GM12878 (cell line): ENCODE results near the gene ZNF841. TPM values are rescaled to one million over a fixed set of nuclear protein-coding genes. Genes with fewer than 3 reads are reported as not detected.

Experiments used
- BHLHE40 ChIP-seq, 2 experiments: fragments of 450-650 bp in 1 of 2; IDR thresholded peaks; 2 replicates each; pipeline ENCODE4 v1.6.1; 2011 to 2017; ENCODE audit warnings: low read depth in 2 of 2, borderline replicate concordance in 1 of 2, improper control_type of control experiment in 1 of 2, low read length in 1 of 2, mild to moderate bottlenecking in 1 of 2
- CBFB ChIP-seq: IDR thresholded peaks from 2 replicates; pipeline ENCODE4 v1.6.1; 2016; ENCODE audit warnings: antibody characterized with exemption, low read depth
- CEBPB ChIP-seq, 2 experiments: fragments of 150-350 bp in 1 of 2; IDR thresholded peaks; 2 replicates each; pipeline ENCODE4 v1.6.1; 2012 to 2014; ENCODE audit warnings: low read depth in 2 of 2, low read length in 2 of 2, borderline replicate concordance in 1 of 2, inconsistent platforms in 1 of 2
- DPF2 ChIP-seq: fragments of 450-650 bp; IDR thresholded peaks from 2 replicates; pipeline ENCODE4 v1.6.1; 2017; ENCODE audit warnings: mild to moderate bottlenecking
- EZH2 ChIP-seq: IDR thresholded peaks from 2 replicates; pipeline ENCODE4 v1.6.1; 2012; ENCODE audit warnings: low read depth, mild to moderate bottlenecking, control low read depth, inconsistent platforms, low read length, borderline replicate concordance; ENCODE audit not compliant: control insufficient read depth
- FOS ChIP-seq: IDR thresholded peaks from 3 replicates; pipeline ENCODE4 v1.6.1; 2011; ENCODE audit warnings: borderline replicate concordance; ENCODE audit not compliant: insufficient read length; ENCODE audit errors: extremely low read depth
- NFXL1 ChIP-seq: fragments of 450-650 bp; IDR thresholded peaks from 2 replicates; pipeline ENCODE4 v1.6.1; 2017; ENCODE audit warnings: antibody characterized with exemption, mild to moderate bottlenecking, borderline replicate concordance
- NKRF ChIP-seq: fragments of 450-650 bp; conservative IDR thresholded peaks from 2 replicates; pipeline ENCODE4 v1.6.1; 2017; ENCODE audit warnings: mild to moderate bottlenecking, moderate library complexity
- PAX5 ChIP-seq: IDR thresholded peaks from 2 replicates; pipeline ENCODE4 v1.6.1; 2011; ENCODE audit warnings: low read depth, low read length, borderline replicate concordance
- SMC3 ChIP-seq: IDR thresholded peaks from 2 replicates; pipeline ENCODE4 v1.6.1; 2011; ENCODE audit warnings: low read length, improper control_type of control experiment, borderline replicate concordance
- TBL1XR1 ChIP-seq: IDR thresholded peaks from 2 replicates; pipeline ENCODE4 v1.6.1; 2012; ENCODE audit warnings: low read depth, low read length, improper control_type of control experiment
- TCF7 ChIP-seq: IDR thresholded peaks from 2 replicates; pipeline ENCODE4 v1.6.1; 2014; ENCODE audit warnings: antibody characterized with exemption, borderline replicate concordance
- ZNF217 ChIP-seq: fragments of 450-650 bp; IDR thresholded peaks from 2 replicates; pipeline ENCODE4 v1.6.1; 2017; ENCODE audit warnings: antibody characterized with exemption, mild to moderate bottlenecking
- polyA plus RNA-seq, 11 experiments: library from polyadenylated mRNA; depleted of rRNA in 4 of 11; unstranded in 6 of 11; stranded (reverse) in 5 of 11; fragments of >200 nt; fragmentation: Nextera tagmentation in 4 of 11; fragmentation: Illumina TruSeq in 1 of 11; extraction: Ambion mirVana in 4 of 11; extraction: Trizol in 1 of 11; gene quantifications; 1 replicate in 1 of 11; 2 replicates in 10 of 11; pipeline versions ENCODE4 v1.2.1 to v1.2.3, GENCODE V29; 2011 to 2016; ENCODE audit warnings: inconsistent platforms in 2 of 11, missing spikeins in 2 of 11, low read depth in 1 of 11
- total RNA-seq, 4 experiments: library from RNA; depleted of rRNA in 3 of 4; stranded (reverse); fragments of >200 nt in 3 of 4; fragmentation: Illumina TruSeq in 1 of 4; extraction: Trizol in 1 of 4; gene quantifications; 2 replicates each; pipeline versions ENCODE4 v1.2.1 to v1.2.3, GENCODE V29; 2013 to 2021
- TF ChIP-seq, protein P1 (sequence below): fragments of 450-650 bp; IDR thresholded peaks from 2 replicates; pipeline ENCODE4 v1.6.1; 2017; ENCODE audit warnings: mild to moderate bottlenecking, moderate library complexity
- TF ChIP-seq, protein P2 (sequence below): IDR thresholded peaks from 2 replicates; pipeline ENCODE4 v1.6.1; 2011; ENCODE audit warnings: mild to moderate bottlenecking, low read depth, low read length, moderate library complexity; ENCODE audit not compliant: insufficient replicate concordance
- TF ChIP-seq, protein P3 (sequence below): IDR thresholded peaks from 2 replicates; pipeline ENCODE4 v1.6.1; 2012; ENCODE audit warnings: improper control_type of control experiment, low read depth, low read length; ENCODE audit not compliant: insufficient replicate concordance

Gene ZNF841
- total and polyA plus RNA-seq, 10 of the 15 experiments (the other 5 are each of a cell fraction or from before 2014, with no cell fraction given) = 1.4 to 15.0 (median 8.2) TPM

- TF ChIP-seq, protein P1, sequence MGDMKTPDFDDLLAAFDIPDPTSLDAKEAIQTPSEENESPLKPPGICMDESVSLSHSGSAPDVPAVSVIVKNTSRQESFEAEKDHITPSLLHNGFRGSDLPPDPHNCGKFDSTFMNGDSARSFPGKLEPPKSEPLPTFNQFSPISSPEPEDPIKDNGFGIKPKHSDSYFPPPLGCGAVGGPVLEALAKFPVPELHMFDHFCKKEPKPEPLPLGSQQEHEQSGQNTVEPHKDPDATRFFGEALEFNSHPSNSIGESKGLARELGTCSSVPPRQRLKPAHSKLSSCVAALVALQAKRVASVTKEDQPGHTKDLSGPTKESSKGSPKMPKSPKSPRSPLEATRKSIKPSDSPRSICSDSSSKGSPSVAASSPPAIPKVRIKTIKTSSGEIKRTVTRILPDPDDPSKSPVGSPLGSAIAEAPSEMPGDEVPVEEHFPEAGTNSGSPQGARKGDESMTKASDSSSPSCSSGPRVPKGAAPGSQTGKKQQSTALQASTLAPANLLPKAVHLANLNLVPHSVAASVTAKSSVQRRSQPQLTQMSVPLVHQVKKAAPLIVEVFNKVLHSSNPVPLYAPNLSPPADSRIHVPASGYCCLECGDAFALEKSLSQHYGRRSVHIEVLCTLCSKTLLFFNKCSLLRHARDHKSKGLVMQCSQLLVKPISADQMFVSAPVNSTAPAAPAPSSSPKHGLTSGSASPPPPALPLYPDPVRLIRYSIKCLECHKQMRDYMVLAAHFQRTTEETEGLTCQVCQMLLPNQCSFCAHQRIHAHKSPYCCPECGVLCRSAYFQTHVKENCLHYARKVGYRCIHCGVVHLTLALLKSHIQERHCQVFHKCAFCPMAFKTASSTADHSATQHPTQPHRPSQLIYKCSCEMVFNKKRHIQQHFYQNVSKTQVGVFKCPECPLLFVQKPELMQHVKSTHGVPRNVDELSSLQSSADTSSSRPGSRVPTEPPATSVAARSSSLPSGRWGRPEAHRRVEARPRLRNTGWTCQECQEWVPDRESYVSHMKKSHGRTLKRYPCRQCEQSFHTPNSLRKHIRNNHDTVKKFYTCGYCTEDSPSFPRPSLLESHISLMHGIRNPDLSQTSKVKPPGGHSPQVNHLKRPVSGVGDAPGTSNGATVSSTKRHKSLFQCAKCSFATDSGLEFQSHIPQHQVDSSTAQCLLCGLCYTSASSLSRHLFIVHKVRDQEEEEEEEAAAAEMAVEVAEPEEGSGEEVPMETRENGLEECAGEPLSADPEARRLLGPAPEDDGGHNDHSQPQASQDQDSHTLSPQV = 0 out of 2 replicates have a peak, but pooled peaks have one; percentile 41
- TF ChIP-seq NFXL1 = no peak
- no peak for TF ChIP-seq PAX5
- peak; percentile 73 for TF ChIP-seq SMC3
- no peak for TF ChIP-seq CBFB
- no peak for TF ChIP-seq ZNF217
- no peak for TF ChIP-seq EZH2
- TF ChIP-seq DPF2 = no peak
- TF ChIP-seq TBL1XR1 = no peak
- peak; percentile 22 to 50; a peak in 2 of 4 replicates for TF ChIP-seq BHLHE40 (IDR thresholded peaks at IDR 0.05; ENCODE audit: borderline replicate concordance in 1 of 2, low read depth in 2 of 2, low read length in 1 of 2)
- TF ChIP-seq, protein P2, sequence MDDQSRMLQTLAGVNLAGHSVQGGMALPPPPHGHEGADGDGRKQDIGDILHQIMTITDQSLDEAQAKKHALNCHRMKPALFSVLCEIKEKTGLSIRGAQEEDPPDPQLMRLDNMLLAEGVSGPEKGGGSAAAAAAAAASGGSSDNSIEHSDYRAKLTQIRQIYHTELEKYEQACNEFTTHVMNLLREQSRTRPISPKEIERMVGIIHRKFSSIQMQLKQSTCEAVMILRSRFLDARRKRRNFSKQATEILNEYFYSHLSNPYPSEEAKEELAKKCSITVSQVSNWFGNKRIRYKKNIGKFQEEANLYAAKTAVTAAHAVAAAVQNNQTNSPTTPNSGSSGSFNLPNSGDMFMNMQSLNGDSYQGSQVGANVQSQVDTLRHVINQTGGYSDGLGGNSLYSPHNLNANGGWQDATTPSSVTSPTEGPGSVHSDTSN = no peak
- TF ChIP-seq NKRF = peak; percentile 41; the same call in 1 of the 2 replicates
- TF ChIP-seq TCF7 = no peak
- no peak for TF ChIP-seq FOS
- TF ChIP-seq, protein P3, sequence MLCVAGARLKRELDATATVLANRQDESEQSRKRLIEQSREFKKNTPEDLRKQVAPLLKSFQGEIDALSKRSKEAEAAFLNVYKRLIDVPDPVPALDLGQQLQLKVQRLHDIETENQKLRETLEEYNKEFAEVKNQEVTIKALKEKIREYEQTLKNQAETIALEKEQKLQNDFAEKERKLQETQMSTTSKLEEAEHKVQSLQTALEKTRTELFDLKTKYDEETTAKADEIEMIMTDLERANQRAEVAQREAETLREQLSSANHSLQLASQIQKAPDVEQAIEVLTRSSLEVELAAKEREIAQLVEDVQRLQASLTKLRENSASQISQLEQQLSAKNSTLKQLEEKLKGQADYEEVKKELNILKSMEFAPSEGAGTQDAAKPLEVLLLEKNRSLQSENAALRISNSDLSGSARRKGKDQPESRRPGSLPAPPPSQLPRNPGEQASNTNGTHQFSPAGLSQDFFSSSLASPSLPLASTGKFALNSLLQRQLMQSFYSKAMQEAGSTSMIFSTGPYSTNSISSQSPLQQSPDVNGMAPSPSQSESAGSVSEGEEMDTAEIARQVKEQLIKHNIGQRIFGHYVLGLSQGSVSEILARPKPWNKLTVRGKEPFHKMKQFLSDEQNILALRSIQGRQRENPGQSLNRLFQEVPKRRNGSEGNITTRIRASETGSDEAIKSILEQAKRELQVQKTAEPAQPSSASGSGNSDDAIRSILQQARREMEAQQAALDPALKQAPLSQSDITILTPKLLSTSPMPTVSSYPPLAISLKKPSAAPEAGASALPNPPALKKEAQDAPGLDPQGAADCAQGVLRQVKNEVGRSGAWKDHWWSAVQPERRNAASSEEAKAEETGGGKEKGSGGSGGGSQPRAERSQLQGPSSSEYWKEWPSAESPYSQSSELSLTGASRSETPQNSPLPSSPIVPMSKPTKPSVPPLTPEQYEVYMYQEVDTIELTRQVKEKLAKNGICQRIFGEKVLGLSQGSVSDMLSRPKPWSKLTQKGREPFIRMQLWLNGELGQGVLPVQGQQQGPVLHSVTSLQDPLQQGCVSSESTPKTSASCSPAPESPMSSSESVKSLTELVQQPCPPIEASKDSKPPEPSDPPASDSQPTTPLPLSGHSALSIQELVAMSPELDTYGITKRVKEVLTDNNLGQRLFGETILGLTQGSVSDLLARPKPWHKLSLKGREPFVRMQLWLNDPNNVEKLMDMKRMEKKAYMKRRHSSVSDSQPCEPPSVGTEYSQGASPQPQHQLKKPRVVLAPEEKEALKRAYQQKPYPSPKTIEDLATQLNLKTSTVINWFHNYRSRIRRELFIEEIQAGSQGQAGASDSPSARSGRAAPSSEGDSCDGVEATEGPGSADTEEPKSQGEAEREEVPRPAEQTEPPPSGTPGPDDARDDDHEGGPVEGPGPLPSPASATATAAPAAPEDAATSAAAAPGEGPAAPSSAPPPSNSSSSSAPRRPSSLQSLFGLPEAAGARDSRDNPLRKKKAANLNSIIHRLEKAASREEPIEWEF = no peak
- no peak for TF ChIP-seq CEBPB (IDR thresholded peaks at IDR 0.05; ENCODE audit: borderline replicate concordance in 1 of 2, low read depth in 2 of 2, low read length in 2 of 2)
Observed at GRCh38 chr19:52139252-52140031, 43.9 kb upstream of the ZNF841 start, which contains the start of gene ZNF616 (continued).
